ENCODE results near the gene PRTFDC1.

The PRTFDC1 gene

DNA sequence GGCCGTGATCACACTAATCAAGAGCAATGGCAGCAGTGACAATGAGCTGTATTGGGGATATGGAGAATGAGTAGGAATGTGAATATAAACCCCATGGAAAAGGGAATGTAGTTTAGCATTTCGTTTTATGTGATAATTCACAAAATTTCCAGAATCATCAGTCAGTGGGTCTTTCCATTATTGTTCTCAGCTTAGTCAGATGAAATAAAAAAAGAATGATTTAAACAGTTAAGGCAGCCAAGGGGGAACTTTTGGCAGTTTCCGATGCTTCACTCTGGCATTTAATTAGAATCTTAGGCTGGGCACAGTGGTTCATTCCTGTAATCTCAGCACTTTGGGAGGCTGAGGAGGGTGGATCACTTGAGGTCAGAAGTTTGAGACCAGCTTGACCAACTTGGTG, 86.6 kb downstream of the PRTFDC1 start:
- Histone ChIP-seq H3K27ac (ENCODE audit: low read length) (no peak overlapping the region), H3K9me2 (replicated peaks; ENCODE audit: insufficient read depth, low read length) (no peaks in the 10 kb centered on the region), H3K4me1 (ENCODE audit: low read length) (no peaks in the 10 kb centered on the region), H3K36me3 (replicated peaks; ENCODE audit: insufficient read depth, low read length) (no peaks in the 10 kb centered on the region), H2AFZ (ENCODE audit: low read length) (no peak overlapping the region), H3K4me3 (ENCODE audit: low read length) (no peak overlapping the region), H3K9me3 (replicated peaks; ENCODE audit: insufficient read depth, low read length) (no peaks in the 10 kb centered on the region), H3K27me3 (replicated peaks; ENCODE audit: insufficient read depth, low read length) (no peaks in the 10 kb centered on the region), H3F3A (ENCODE audit: insufficient read depth, low read length) (no peaks in the 10 kb centered on the region), H3K79me2 (ENCODE audit: low read length) (no peaks in the 10 kb centered on the region), H3K9ac (ENCODE audit: low read length) (no peak overlapping the region), H3K4me2 (ENCODE audit: low read depth, low read length) (no peak overlapping the region), H4K20me1 (ENCODE audit: insufficient read depth, low read length) (no peaks in the 10 kb centered on the region)
- no peak for TF ChIP-seq EZH2phosphoT487 (IDR thresholded peaks at IDR 0.05; ENCODE audit: low read length)
- DNase-seq = no peak

- H3F3A ChIP-seq (ENCODE audit: insufficient read depth, low read length) = no peaks in the 10 kb centered on the region
- no peak overlapping the region for H3K9ac ChIP-seq (ENCODE audit: low read length)
- H3K9me3 ChIP-seq (replicated peaks; ENCODE audit: insufficient read depth, low read length) = no peaks in the 10 kb centered on the region
- H3K36me3 ChIP-seq (replicated peaks; ENCODE audit: insufficient read depth, low read length) = no peaks in the 10 kb centered on the region
- H3K4me2 ChIP-seq (ENCODE audit: low read depth, low read length) = no peak overlapping the region
- H3K9me2 ChIP-seq (replicated peaks; ENCODE audit: insufficient read depth, low read length) = no peaks in the 10 kb centered on the region
- H4K20me1 ChIP-seq (ENCODE audit: insufficient read depth, low read length) = no peaks in the 10 kb centered on the region
- no peak overlapping the region for H2AFZ ChIP-seq (ENCODE audit: low read length)
- no peak for DNase-seq
- no peaks in the 10 kb centered on the region for H3K79me2 ChIP-seq (ENCODE audit: low read length)
- TF ChIP-seq EZH2phosphoT487 (IDR thresholded peaks at IDR 0.05; ENCODE audit: low read length) (no peak), EZH2 (optimal IDR thresholded peaks at IDR 0.05; ENCODE audit: low read depth, low read length) (no peak)
- TF ChIP-seq, protein P1, sequence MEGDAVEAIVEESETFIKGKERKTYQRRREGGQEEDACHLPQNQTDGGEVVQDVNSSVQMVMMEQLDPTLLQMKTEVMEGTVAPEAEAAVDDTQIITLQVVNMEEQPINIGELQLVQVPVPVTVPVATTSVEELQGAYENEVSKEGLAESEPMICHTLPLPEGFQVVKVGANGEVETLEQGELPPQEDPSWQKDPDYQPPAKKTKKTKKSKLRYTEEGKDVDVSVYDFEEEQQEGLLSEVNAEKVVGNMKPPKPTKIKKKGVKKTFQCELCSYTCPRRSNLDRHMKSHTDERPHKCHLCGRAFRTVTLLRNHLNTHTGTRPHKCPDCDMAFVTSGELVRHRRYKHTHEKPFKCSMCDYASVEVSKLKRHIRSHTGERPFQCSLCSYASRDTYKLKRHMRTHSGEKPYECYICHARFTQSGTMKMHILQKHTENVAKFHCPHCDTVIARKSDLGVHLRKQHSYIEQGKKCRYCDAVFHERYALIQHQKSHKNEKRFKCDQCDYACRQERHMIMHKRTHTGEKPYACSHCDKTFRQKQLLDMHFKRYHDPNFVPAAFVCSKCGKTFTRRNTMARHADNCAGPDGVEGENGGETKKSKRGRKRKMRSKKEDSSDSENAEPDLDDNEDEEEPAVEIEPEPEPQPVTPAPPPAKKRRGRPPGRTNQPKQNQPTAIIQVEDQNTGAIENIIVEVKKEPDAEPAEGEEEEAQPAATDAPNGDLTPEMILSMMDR (IDR thresholded peaks at IDR 0.05; ENCODE audit: low read length) = no peak
- H3K27me3 ChIP-seq (replicated peaks; ENCODE audit: insufficient read depth, low read length) = no peaks in the 10 kb centered on the region
- peaks cover 14% of the 10 kb centered on the region for H3K4me1 ChIP-seq (ENCODE audit: low read length)
- H3K27ac ChIP-seq (ENCODE audit: low read length) = no peak overlapping the region
- no peak overlapping the region for H3K4me3 ChIP-seq (ENCODE audit: low read length)
Observed at GRCh38 chr10:24862589-24862988, 89.8 kb downstream of the PRTFDC1 start.

GRCh38 chr10:24858288-24859270, 93.8 kb downstream of the PRTFDC1 start:
- Histone ChIP-seq H3K4me2 (ENCODE audit: low read depth, low read length) (peak overlapping the region; percentile 12), H3K4me3 (ENCODE audit: low read length) (no peak overlapping the region), H3K36me3 (replicated peaks; ENCODE audit: insufficient read depth, low read length) (no peaks in the 10 kb centered on the region), H3F3A (ENCODE audit: insufficient read depth, low read length) (no peaks in the 10 kb centered on the region), H3K9me2 (replicated peaks; ENCODE audit: insufficient read depth, low read length) (no peaks in the 10 kb centered on the region), H4K20me1 (ENCODE audit: insufficient read depth, low read length) (no peaks in the 10 kb centered on the region), H3K27me3 (replicated peaks; ENCODE audit: insufficient read depth, low read length) (no peaks in the 10 kb centered on the region), H3K79me2 (ENCODE audit: low read length) (no peaks in the 10 kb centered on the region), H3K9ac (ENCODE audit: low read length) (no peak overlapping the region), H3K9me3 (replicated peaks; ENCODE audit: insufficient read depth, low read length) (no peaks in the 10 kb centered on the region), H2AFZ (ENCODE audit: low read length) (no peak overlapping the region), H3K4me1 (ENCODE audit: low read length) (peaks cover 18% of the 10 kb centered on the region), H3K27ac (ENCODE audit: low read length) (no peak overlapping the region)
- TF ChIP-seq, protein P1 (IDR thresholded peaks at IDR 0.05; ENCODE audit: low read length) = no peak
- TF ChIP-seq EZH2phosphoT487 (IDR thresholded peaks at IDR 0.05; ENCODE audit: low read length) (no peak), EZH2 (optimal IDR thresholded peaks at IDR 0.05; ENCODE audit: low read depth, low read length) (no peak)
- peak; percentile 64 for DNase-seq
